Left ventricle myocardium inferior (tissue), 1 donor: Measurements from ENCODE around the gene FOXM1. TPM values are rescaled to one million over a fixed set of nuclear protein-coding genes. Genes with fewer than 3 reads are reported as not detected.

ENCODE experiments used
- DNase-seq: peaks from one replicate; pipeline ENCODE4 v3.0.0-alpha.2; 2020
- H3K27ac ChIP-seq: fragments of 200-600 bp; replicated peaks from 2 replicates; pipeline ENCODE4 v1.8.0; 2021
- H3K27me3 ChIP-seq: fragments of 200-600 bp; 2 replicates; pipeline ENCODE4 v1.8.0; 2021; ENCODE audit warnings: low read depth
- H3K36me3 ChIP-seq: fragments of 200-600 bp; 2 replicates; pipeline ENCODE4 v1.8.0; 2021
- H3K4me1 ChIP-seq: fragments of 200-600 bp; 2 replicates; pipeline ENCODE4 v1.8.0; 2021
- H3K4me3 ChIP-seq: fragments of 200-600 bp; 2 replicates; pipeline ENCODE4 v1.8.0; 2021; ENCODE audit warnings: mild to moderate bottlenecking, moderate library complexity
- H3K9me3 ChIP-seq: fragments of 200-600 bp; replicated peaks from 2 replicates; pipeline ENCODE4 v1.8.0; 2021
- CTCF ChIP-seq: fragments of 200-600 bp; IDR thresholded peaks from 2 replicates; pipeline ENCODE4 v1.8.0; 2021; ENCODE audit warnings: antibody characterized with exemption, mild to moderate bottlenecking, borderline replicate concordance
- intact Hi-C: fragments of 100-400 bp; cut with micrococcal nuclease; formaldehyde crosslinking; loops from one replicate; pipeline ENCODE4 v1.11.0; 2022
- total RNA-seq: library from RNA; stranded (reverse); fragmentation: NEBNext Ultra II Directional; extraction: Animal tissue kit (Norgen Biotek cat#: 25700); gene quantifications from one replicate; pipeline ENCODE4 v1.2.1, GENCODE V29; 2021
- donor health status: DM: no; HTN: yes; CAD: no; lungs with severe emphysema.

Gene FOXM1
- total RNA-seq, 1 donor from 2014 or later: 0.71 TPM

- no peak for TF ChIP-seq CTCF
- H3K9me3 ChIP-seq: no peaks in the 10 kb centered on the region
- no peaks in the 10 kb centered on the region for H3K27me3 ChIP-seq
- intact Hi-C loops: no loop called here
- H3K36me3 ChIP-seq: no peaks in the 10 kb centered on the region
- H3K4me1 ChIP-seq: peaks cover 4% of the 10 kb centered on the region
- H3K27ac ChIP-seq: no peak overlapping the region
- no peak for DNase-seq
- no peak overlapping the region for H3K4me3 ChIP-seq
These were observed 20.9 kb downstream of the FOXM1 start for GRCh38 chr12:2856051-2856450.

- DNase-seq: no peak
- TF ChIP-seq CTCF: no peak
- Histone ChIP-seq H3K4me1 (peaks cover 4% of the 10 kb centered on the region), H3K27ac (no peak overlapping the region), H3K27me3 (no peaks in the 10 kb centered on the region), H3K4me3 (no peak overlapping the region), H3K9me3 (no peaks in the 10 kb centered on the region), H3K36me3 (no peaks in the 10 kb centered on the region)
- intact Hi-C loops: no loop called here
These were observed 21.4 kb downstream of the FOXM1 start for GRCh38 chr12:2855546-2855945.

GRCh38 chr12:2854669-2855453 is 22.1 kb downstream of the FOXM1 start:
- Histone ChIP-seq H3K27me3 (no peaks in the 10 kb centered on the region), H3K4me3 (no peak overlapping the region), H3K4me1 (peaks cover 4% of the 10 kb centered on the region), H3K27ac (no peak overlapping the region), H3K9me3 (no peaks in the 10 kb centered on the region), H3K36me3 (no peaks in the 10 kb centered on the region)
- TF ChIP-seq CTCF: no peak
- intact Hi-C loops: no loop called here
- DNase-seq: no peak

DNA sequence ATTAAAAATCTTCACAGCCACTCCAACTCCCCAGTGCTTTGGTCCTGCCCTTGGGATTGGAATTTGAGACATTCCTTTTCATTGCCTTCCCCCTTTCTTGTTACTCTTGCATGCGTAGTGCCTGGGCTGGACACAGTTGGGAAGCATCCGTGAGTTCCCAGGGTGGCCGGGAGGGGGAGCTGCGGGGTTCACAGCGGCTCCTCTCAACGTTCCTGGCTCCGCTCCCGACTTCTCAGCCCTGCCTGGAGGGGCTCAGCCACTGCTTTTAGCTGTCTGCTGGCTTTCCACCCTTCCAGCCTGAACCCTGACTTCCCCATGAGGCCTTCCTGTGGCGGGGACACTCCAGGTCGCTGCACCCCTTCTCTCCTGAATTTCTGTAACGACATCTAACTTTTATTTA is 23.3 kb downstream of the FOXM1 start:
- Histone ChIP-seq H3K36me3 (no peaks in the 10 kb centered on the region), H3K27me3 (no peaks in the 10 kb centered on the region), H3K4me3 (no peak overlapping the region), H3K9me3 (no peaks in the 10 kb centered on the region), H3K27ac (no peak overlapping the region), H3K4me1 (peaks cover 4% of the 10 kb centered on the region)
- intact Hi-C loops: no loop called here
- DNase-seq: peak; percentile 84
- peak; percentile 88 for TF ChIP-seq CTCF

DNA sequence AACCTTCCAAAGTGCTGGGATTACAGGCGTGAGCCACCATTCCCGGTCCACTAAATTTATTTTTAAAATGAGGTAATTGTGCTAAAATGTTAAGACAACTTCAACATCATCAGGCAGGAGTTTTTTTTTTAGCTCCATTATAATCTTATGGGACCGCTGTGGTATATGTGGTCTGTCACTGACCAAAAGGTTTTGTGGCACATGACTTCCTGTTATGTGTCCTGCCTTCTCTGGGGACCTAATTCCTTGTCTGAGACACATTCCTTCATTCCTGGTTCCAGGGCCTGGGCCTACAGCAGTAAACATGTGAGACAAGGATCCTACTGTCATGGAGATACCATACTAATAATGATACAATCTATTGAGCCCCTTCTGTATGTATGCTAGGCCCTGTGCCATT is 25.0 kb downstream of the FOXM1 start:
- intact Hi-C loops: no loop called here
- no peak for DNase-seq

More for the DNA sequence above, 25.0 kb downstream of the FOXM1 start:
- no peak overlapping the region for H3K4me3 ChIP-seq
- no peak overlapping the region for H3K27ac ChIP-seq
- no peaks in the 10 kb centered on the region for H3K36me3 ChIP-seq
- TF ChIP-seq CTCF: no peak
- no peaks in the 10 kb centered on the region for H3K9me3 ChIP-seq
- no peaks in the 10 kb centered on the region for H3K27me3 ChIP-seq
- H3K4me1 ChIP-seq: peaks cover 4% of the 10 kb centered on the region
